H9 (cell line): ENCODE data around the gene DPAGT1. TPM values are rescaled to one million over a fixed set of nuclear protein-coding genes. Genes with fewer than 3 reads are reported as not detected.

Source experiments
- DNase-seq: peaks from one replicate; pipeline ENCODE4 v3.0.0-alpha.2; 2017
- H2AFZ ChIP-seq: one replicate; pipeline ENCODE4 v1.6.1; 2013; ENCODE audit warnings: mild to moderate bottlenecking, low read length, control low read depth, moderate library complexity
- H2AK5ac ChIP-seq: 2 replicates; pipeline ENCODE4 v1.6.1; 2013; ENCODE audit warnings: low read length, control low read depth, mixed read lengths; ENCODE audit not compliant: insufficient read length
- H2BK120ac ChIP-seq: one replicate; pipeline ENCODE4 v1.6.1; 2013; ENCODE audit warnings: low read depth, mild to moderate bottlenecking, low read length, control low read depth, inconsistent platforms; ENCODE audit not compliant: poor library complexity, severe bottlenecking
- H2BK12ac ChIP-seq: 2 replicates; pipeline ENCODE4 v1.6.1; 2013; ENCODE audit warnings: low read length, control low read depth, mixed read lengths, low read depth; ENCODE audit not compliant: insufficient read length
- H2BK15ac ChIP-seq: 2 replicates; pipeline ENCODE4 v1.6.1; 2013; ENCODE audit warnings: low read depth, low read length, control low read depth
- H2BK20ac ChIP-seq: one replicate; pipeline ENCODE4 v1.6.1; 2013; ENCODE audit warnings: low read depth, mild to moderate bottlenecking, low read length, control low read depth, inconsistent platforms; ENCODE audit not compliant: poor library complexity, severe bottlenecking
- H2BK5ac ChIP-seq: 2 replicates; pipeline ENCODE4 v1.6.1; 2013; ENCODE audit warnings: low read length, control low read depth, mixed read lengths; ENCODE audit not compliant: insufficient read length
- H3K14ac ChIP-seq: 2 replicates; pipeline ENCODE4 v1.6.1; 2013; ENCODE audit warnings: low read length, control low read depth; ENCODE audit not compliant: insufficient read depth
- H3K18ac ChIP-seq: 2 replicates; pipeline ENCODE4 v1.6.1; 2013; ENCODE audit warnings: low read depth, mild to moderate bottlenecking, mixed read lengths, low read length, control low read depth; ENCODE audit not compliant: insufficient read length
- H3K23ac ChIP-seq: 2 replicates; pipeline ENCODE4 v1.6.1; 2013; ENCODE audit warnings: low read length, control low read depth, mixed read lengths, low read depth; ENCODE audit not compliant: insufficient read length
- H3K23me2 ChIP-seq: 2 replicates; pipeline ENCODE4 v1.6.1; 2013; ENCODE audit warnings: low read depth, mild to moderate bottlenecking, mixed read lengths, low read length, control low read depth; ENCODE audit not compliant: insufficient read length, poor library complexity, severe bottlenecking
- H3K27ac ChIP-seq: 2 replicates; pipeline ENCODE4 v1.5.1; 2013; ENCODE audit warnings: low read length, control low read depth, mixed read lengths, low read depth; ENCODE audit not compliant: insufficient read length
- H3K27me3 ChIP-seq: 2 replicates; pipeline ENCODE4 v1.6.1; 2013; ENCODE audit warnings: low read length, control low read depth, inconsistent platforms; ENCODE audit not compliant: insufficient read depth
- H3K4ac ChIP-seq: 2 replicates; pipeline ENCODE4 v1.6.1; 2013; ENCODE audit warnings: low read depth, mild to moderate bottlenecking, control low read depth, inconsistent platforms, low read length, moderate library complexity
- H3K4me1 ChIP-seq: 2 replicates; pipeline ENCODE4 v1.6.1; 2013; ENCODE audit warnings: low read length, control low read depth, inconsistent platforms; ENCODE audit not compliant: insufficient read depth
- H3K4me2 ChIP-seq: 2 replicates; pipeline ENCODE4 v1.6.1; 2013; ENCODE audit warnings: low read length, control low read depth, mixed read lengths; ENCODE audit not compliant: insufficient read length, insufficient read depth
- H3K56ac ChIP-seq: 2 replicates; pipeline ENCODE4 v1.6.1; 2013; ENCODE audit warnings: low read depth, mild to moderate bottlenecking, mixed read lengths, low read length, control low read depth; ENCODE audit not compliant: insufficient read length
- H3K79me1 ChIP-seq: 2 replicates; pipeline ENCODE4 v1.6.1; 2013; ENCODE audit warnings: low read depth, mild to moderate bottlenecking, moderate library complexity, low read length, control low read depth, inconsistent platforms; ENCODE audit not compliant: insufficient read depth, poor library complexity, severe bottlenecking
- H3K79me2 ChIP-seq: 2 replicates; pipeline ENCODE4 v1.6.1; 2013; ENCODE audit warnings: low read length, control low read depth, inconsistent platforms; ENCODE audit not compliant: insufficient read depth
- H3K9ac ChIP-seq: 2 replicates; pipeline ENCODE4 v1.6.1; 2013; ENCODE audit warnings: low read length, control low read depth, mixed read lengths; ENCODE audit not compliant: insufficient read length; ENCODE audit errors: extremely low read depth
- H3K9me3 ChIP-seq: one replicate; pipeline ENCODE4 v1.6.1; 2013; ENCODE audit warnings: low read depth, low read length, inconsistent platforms; ENCODE audit not compliant: control insufficient read depth
- H3T11ph ChIP-seq: one replicate; pipeline ENCODE4 v1.6.1; 2013; ENCODE audit warnings: mild to moderate bottlenecking, low read length, control low read depth, inconsistent platforms
- H4K20me1 ChIP-seq: one replicate; pipeline ENCODE4 v1.6.1; 2013; ENCODE audit not compliant: control insufficient read depth, insufficient read length, insufficient read depth
- H4K5ac ChIP-seq: 2 replicates; pipeline ENCODE4 v1.6.1; 2013; ENCODE audit warnings: low read depth, mild to moderate bottlenecking, mixed read lengths, low read length, control low read depth; ENCODE audit not compliant: insufficient read length
- H4K8ac ChIP-seq: replicated peaks from 2 replicates; pipeline ENCODE4 v1.6.1; 2013; ENCODE audit warnings: low read length, control low read depth, mixed read lengths, low read depth; ENCODE audit not compliant: insufficient read length
- H4K91ac ChIP-seq: 2 replicates; pipeline ENCODE4 v1.6.1; 2013; ENCODE audit warnings: low read depth, mild to moderate bottlenecking, moderate library complexity, mixed read lengths, low read length, control low read depth; ENCODE audit not compliant: insufficient read length
- H3K27ac Mint-ChIP-seq, 3 experiments: 2 replicates in 2 of 3; 3 replicates in 1 of 3; pipeline ENCODE4 v1.8.0; 2020 to 2021; ENCODE audit warnings: mixed read lengths in 3 of 3, mild to moderate bottlenecking in 1 of 3, moderate library complexity in 1 of 3
- H3K27me3 Mint-ChIP-seq: 2 replicates; pipeline ENCODE4 v1.8.0; 2021; ENCODE audit warnings: low read depth, mild to moderate bottlenecking, moderate library complexity, mixed read lengths
- H3K36me3 Mint-ChIP-seq, 3 experiments: 2 replicates in 2 of 3; 3 replicates in 1 of 3; pipeline ENCODE4 v1.8.0; 2020 to 2021; ENCODE audit warnings: low read depth in 3 of 3, mixed read lengths in 3 of 3; ENCODE audit not compliant: insufficient read depth in 1 of 3
- H3K4me1 Mint-ChIP-seq, 2 experiments: 2 replicates each; pipeline ENCODE4 v1.8.0; 2020; ENCODE audit warnings: mixed read lengths in 2 of 2
- H3K4me3 Mint-ChIP-seq, 2 experiments: 2 replicates in 1 of 2; 3 replicates in 1 of 2; pipeline ENCODE4 v1.8.0; 2020 to 2021; ENCODE audit warnings: mild to moderate bottlenecking in 2 of 2, mixed read lengths in 2 of 2, moderate library complexity in 1 of 2
- H3K9me3 Mint-ChIP-seq, 2 experiments: 2 replicates in 1 of 2; 3 replicates in 1 of 2; pipeline ENCODE4 v1.8.0; 2020; ENCODE audit warnings: mild to moderate bottlenecking in 2 of 2, mixed read lengths in 2 of 2, moderate library complexity in 1 of 2
- WGBS: extraction: QIAGEN DNeasy Blood & Tissue Kit; methylation state at CpG from one replicate; pipeline ENCODE4 v1.1.7; 2013; ENCODE audit warnings: missing lambda C conversion rate, low lambda C conversion rate, mixed read lengths; ENCODE audit not compliant: insufficient read length; ENCODE audit errors: extremely low coverage; 5-methylcytosine and 5-hydroxymethylcytosine counted together
- total RNA-seq: library from RNA; stranded (reverse); gene quantifications from 2 replicates; pipeline ENCODE4 v1.2.1, GENCODE V29; 2021
- TF ChIP-seq, protein P1 (sequence below): fragments of 200-600 bp; sonication (generic); conservative IDR thresholded peaks from 3 replicates; pipeline ENCODE4 v1.8.0; 2021; ENCODE audit warnings: antibody characterized with exemption, mild to moderate bottlenecking

The DPAGT1 gene
- total RNA-seq, 1 experiment from 2014 or later = 43.6 TPM

DNA sequence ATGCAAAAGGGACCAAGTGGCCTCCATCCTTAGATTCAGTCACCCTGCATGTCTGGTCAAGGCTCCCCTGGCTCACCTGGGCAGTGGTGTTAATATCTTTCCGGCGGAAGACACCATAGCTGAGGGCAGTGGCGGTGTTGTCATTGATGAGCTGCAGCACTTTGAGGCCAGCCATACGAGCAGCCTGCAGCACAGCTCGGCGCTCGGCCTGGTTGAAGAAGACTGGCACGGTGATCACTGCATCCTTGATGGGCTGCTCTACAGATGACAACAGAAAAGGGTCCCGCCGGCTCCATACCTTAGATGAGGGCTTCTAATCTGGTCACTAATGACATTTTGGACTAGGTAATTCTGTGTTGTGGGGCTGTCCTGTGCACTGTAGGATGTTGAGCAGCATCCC lies 47.2 kb downstream of the DPAGT1 start:
- Histone ChIP-seq H3T11ph (no peak overlapping the region), H3K4me1 (no peaks in the 10 kb centered on the region; the same call in 1 of the 2 replicates), H3K4ac (no peak overlapping the region), H3K56ac (no peak overlapping the region), H2BK20ac (no peak overlapping the region), H3K18ac (no peak overlapping the region), H3K9me3 (no peaks in the 10 kb centered on the region), H2BK15ac (no peak overlapping the region), H3K27ac (no peak overlapping the region), H2BK120ac (no peak overlapping the region), H4K91ac (no peak overlapping the region), H2AFZ (no peak overlapping the region), H3K23ac (no peak overlapping the region), H4K8ac (no peak overlapping the region), H3K14ac (no peak overlapping the region), H3K23me2 (peaks cover 6% of the 10 kb centered on the region), H3K9ac (no peak overlapping the region), H2AK5ac (no peak overlapping the region), H3K27me3 (0 out of 2 replicates have a peak, but pooled peaks cover 3% of the 10 kb centered on the region), H2BK5ac (no peak overlapping the region), H3K4me2 (no peak overlapping the region), H3K79me2 (peaks cover 10% of the 10 kb centered on the region), H4K5ac (no peak overlapping the region), H4K20me1 (no peaks in the 10 kb centered on the region), H3K79me1 (peaks cover 13% of the 10 kb centered on the region), H2BK12ac (no peak overlapping the region)
- Mint-ChIP-seq H3K27me3 (no peaks in the 10 kb centered on the region), H3K4me1 (peaks cover 13 to 22% of the 10 kb centered on the region in 2 experiments), H3K36me3 (peaks cover 66 to 69% (median 67%) of the 10 kb centered on the region in 3 experiments), H3K4me3 (peak overlapping the region in 1 of 2 experiments; percentile 99; a peak in 1 of 5 replicates), H3K27ac (no peak overlapping the region), H3K9me3 (peaks cover 0 to 2% of the 10 kb centered on the region in 2 experiments; a peak in 3 of 5 replicates)
- DNase-seq = no peak
- WGBS = no CpG with 5 or more reads among the region's 10 CpGs
- TF ChIP-seq, protein P1, sequence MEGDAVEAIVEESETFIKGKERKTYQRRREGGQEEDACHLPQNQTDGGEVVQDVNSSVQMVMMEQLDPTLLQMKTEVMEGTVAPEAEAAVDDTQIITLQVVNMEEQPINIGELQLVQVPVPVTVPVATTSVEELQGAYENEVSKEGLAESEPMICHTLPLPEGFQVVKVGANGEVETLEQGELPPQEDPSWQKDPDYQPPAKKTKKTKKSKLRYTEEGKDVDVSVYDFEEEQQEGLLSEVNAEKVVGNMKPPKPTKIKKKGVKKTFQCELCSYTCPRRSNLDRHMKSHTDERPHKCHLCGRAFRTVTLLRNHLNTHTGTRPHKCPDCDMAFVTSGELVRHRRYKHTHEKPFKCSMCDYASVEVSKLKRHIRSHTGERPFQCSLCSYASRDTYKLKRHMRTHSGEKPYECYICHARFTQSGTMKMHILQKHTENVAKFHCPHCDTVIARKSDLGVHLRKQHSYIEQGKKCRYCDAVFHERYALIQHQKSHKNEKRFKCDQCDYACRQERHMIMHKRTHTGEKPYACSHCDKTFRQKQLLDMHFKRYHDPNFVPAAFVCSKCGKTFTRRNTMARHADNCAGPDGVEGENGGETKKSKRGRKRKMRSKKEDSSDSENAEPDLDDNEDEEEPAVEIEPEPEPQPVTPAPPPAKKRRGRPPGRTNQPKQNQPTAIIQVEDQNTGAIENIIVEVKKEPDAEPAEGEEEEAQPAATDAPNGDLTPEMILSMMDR = no peak
